ENCODE results near the gene SLC27A5.
A peak's percentile ranks its signal among the peaks of the same experiment; 100 is the strongest.
"Not testable (repeated sequence)": the region's sequence is repeated elsewhere in the genome, so short reads cannot be mapped to it uniquely, and the experiment has no call there.

The SLC27A5 gene

DNA sequence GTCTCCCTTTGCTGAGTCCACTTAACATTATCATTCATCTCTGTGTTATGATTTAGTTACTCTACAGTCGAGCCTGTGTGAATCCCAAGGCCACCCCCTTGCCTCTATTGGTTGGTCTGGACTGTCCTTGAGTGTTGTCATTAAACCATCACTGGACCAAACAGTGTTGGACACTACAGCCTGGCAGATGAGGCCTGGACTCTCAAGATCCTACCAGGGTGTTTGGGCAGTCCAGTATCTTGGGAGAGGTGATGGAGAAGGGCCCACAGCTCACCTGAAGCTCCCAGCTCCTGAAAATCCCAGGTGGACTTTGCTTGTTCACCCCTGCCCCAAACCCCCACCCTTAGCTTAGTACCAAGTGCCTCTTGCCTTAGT, 39.3 kb upstream of the SLC27A5 start:
- no peak for DNase-seq (ENCODE audit: low read depth, low spot score)
- H3K4me3 ChIP-seq (ENCODE audit: low read length): no peak overlapping the region

DNA sequence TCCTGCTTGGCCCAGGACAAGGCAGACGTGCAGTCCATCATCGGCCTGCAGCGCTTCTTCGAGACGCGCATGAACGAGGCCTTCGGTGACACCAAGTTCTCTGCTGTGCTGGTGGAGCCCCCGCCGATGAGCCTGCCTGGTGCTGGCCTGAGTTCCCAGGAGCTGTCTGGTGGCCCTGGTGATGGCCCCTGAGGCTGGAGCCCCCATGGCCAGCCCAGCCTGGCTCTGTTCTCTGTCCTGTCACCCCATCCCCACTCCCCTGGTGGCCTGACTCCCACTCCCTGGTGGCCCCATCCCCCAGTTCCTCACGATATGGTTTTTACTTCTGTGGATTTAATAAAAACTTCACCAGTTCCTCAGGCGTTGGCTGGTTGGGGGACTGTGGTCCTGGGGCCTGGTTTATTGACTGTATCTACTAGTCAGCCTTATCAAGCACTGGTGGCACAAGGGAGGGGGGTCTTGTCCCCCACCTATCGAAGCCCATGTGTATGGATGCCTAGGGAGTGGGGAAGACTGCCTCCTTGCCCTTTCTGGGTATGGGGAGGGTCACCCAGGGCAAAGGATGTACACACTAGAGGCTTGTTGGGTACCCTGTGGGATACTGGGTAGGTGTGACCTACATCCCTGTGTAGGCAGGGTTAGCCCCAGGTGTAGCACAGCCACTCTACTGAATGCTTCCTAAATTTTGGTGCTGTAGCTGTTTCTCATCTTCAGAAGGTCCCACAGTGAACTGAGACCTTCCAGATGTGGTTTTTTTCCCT, 38.8 kb upstream of the SLC27A5 start:
- no peak for DNase-seq (ENCODE audit: low read depth, low spot score)
- no peak overlapping the region for H3K4me3 ChIP-seq (ENCODE audit: low read length)

DNA sequence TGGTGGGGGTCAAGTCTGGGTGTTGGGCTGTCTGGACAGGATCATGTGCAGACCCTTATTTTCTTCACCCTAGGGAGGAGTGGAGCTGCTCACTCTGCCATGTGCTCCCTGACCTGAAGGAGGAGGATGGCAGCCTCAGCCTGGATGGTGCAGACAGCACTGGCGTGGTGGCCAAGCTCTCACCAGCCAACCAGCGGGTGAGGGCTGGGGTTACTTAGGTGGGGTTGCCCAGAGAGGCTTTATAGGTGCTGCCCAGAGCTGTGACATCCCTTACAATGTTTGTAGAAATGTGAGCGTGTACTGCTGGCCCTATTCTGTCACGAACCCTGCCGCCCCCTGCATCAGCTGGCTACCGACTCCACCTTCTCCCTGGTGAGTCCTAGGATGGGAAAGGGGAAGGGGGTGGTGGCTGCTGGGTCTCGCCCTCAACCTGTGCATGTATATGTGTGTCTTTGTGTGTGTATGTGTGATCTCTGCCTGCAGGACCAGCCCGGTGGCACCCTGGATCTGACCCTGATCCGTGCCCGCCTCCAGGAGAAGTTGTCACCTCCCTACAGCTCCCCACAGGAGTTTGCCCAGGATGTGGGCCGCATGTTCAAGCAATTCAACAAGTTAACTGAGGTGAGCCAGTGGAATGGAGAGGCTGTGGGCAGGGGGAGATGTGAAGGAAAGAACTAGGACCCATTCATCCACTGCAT, 38.0 kb upstream of the SLC27A5 start:
- H3K4me3 ChIP-seq (ENCODE audit: low read length): no peak overlapping the region
- no peak for DNase-seq (ENCODE audit: low read depth, low spot score)

DNA sequence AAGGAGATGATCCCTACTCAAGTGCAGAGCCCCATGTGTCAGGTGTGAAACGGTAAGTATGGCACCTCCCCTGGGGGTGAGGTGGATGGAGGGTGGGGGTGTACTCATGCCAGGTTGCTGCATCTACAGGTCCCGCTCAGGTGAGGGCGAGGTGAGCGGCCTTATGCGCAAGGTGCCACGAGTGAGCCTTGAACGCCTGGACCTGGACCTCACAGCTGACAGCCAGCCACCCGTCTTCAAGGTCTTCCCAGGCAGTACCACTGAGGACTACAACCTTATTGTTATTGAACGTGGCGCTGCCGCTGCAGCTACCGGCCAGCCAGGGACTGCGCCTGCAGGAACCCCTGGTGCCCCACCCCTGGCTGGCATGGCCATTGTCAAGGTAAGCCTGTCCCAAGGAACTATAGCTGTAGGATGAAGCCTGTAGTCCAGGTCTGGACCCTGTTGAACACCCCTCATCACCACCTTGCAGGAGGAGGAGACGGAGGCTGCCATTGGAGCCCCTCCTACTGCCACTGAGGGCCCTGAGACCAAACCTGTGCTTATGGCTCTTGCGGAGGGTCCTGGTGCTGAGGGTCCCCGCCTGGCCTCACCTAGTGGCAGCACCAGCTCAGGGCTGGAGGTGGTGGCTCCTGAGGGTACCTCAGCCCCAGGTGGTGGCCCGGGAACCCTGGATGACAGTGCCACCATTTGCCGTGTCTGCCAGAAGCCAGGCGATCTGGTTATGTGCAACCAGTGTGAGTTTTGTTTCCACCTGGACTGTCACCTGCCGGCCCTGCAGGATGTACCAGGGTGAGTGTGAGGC, 37.3 kb upstream of the SLC27A5 start:
- no peak for DNase-seq (ENCODE audit: low read depth, low spot score)
- H3K4me3 ChIP-seq (ENCODE audit: low read length): no peak overlapping the region

DNA sequence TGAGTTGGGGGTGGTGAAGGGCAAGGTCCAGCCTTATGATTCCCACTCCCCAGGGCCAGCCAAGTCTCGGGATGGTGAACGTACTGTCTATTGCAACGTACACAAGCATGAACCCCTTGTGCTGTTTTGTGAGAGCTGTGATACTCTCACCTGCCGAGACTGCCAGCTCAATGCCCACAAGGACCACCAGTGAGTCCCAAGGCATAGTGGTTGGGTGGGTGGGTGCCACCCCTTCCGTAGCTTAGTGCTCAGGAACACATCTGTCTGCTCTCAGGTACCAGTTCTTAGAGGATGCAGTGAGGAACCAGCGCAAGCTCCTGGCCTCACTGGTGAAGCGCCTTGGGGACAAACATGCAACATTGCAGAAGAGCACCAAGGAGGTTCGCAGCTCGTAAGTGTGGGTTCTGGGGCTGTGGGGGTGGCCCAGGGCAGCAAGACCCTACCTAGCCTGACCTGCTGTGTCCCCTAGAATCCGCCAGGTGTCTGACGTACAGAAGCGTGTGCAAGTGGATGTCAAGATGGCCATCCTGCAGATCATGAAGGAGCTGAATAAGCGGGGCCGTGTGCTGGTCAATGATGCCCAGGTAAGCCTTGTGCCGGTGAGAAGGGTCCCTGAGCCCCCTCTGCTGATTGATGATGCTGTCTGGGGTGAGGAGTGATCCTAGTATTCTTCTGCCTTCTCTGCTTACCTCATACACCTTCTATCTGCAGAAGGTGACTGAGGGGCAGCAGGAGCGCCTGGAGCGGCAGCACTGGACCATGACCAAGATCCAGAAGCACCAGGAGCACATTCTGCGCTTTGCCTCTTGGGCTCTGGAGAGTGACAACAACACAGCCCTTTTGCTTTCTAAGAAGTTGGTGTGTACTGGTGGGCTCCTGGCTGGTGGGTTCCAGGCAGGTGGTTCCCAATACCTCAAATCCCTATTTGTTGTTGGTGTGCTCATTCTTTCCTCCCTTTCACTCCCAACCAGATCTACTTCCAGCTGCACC, 35.8 kb upstream of the SLC27A5 start:
- H3K4me3 ChIP-seq (ENCODE audit: low read length): no peak overlapping the region
- DNase-seq (ENCODE audit: low read depth, low spot score): no peak

DNA sequence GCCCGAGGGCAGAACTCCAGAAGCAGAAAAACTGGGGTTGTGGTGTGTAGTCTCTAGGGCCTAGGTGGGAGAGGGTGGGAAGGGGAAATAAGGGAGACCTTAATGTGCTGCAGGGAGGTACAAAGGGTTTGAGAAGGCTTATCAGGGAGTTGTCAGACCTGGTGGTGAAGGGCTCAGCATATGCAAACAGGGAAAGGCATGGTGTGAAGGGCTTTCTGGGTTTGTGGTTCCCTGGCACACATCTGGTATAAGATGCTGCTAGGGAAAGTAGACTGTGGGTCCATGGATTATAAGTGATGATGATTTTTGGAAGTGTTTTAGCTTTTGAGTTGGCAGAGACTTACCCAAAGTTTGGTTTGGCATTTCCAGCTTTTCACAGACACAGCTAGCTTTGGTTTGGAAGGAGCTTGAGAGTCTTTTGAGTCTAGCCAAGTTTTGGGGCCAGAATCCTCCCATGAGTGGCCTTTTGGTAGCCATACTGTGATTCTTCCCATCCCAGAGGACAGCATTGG, 34.3 kb upstream of the SLC27A5 start:
- no peak for DNase-seq (ENCODE audit: low read depth, low spot score)
- peak overlapping the region; percentile 87 for H3K4me3 ChIP-seq (ENCODE audit: low read length)

DNA sequence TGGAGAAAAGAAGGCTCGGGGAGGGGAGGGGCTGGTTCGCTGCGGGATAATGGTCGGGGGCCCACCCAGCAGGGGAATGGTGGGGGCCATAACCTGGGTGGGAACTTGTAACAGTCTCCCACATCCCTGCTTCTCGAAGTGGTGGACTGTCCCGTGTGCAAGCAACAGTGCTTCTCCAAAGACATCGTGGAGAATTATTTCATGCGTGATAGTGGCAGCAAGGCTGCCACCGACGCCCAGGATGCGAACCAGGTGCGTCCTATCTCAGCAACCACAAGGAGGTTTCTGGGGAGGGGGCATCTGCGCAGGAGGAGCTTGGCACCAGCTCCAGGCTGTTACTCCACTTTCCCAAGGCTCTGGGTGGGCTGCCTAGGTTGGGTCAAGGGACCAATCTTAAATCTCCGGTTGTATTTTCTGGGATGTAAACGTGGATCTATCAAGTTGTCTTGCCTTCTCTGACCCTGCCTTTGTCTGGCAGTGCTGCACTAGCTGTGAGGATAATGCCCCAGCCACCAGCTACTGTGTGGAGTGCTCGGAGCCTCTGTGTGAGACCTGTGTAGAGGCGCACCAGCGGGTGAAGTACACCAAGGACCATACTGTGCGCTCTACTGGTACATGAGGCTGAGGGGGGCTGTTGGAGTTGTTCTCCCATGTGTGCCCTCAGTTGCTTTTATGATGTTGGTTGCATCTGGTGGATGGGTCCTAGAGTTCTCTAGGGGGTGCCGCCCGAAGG, 33.7 kb upstream of the SLC27A5 start:
- peak overlapping the region; percentile 87 for H3K4me3 ChIP-seq (ENCODE audit: low read length)
- no peak for DNase-seq (ENCODE audit: low read depth, low spot score)

DNA sequence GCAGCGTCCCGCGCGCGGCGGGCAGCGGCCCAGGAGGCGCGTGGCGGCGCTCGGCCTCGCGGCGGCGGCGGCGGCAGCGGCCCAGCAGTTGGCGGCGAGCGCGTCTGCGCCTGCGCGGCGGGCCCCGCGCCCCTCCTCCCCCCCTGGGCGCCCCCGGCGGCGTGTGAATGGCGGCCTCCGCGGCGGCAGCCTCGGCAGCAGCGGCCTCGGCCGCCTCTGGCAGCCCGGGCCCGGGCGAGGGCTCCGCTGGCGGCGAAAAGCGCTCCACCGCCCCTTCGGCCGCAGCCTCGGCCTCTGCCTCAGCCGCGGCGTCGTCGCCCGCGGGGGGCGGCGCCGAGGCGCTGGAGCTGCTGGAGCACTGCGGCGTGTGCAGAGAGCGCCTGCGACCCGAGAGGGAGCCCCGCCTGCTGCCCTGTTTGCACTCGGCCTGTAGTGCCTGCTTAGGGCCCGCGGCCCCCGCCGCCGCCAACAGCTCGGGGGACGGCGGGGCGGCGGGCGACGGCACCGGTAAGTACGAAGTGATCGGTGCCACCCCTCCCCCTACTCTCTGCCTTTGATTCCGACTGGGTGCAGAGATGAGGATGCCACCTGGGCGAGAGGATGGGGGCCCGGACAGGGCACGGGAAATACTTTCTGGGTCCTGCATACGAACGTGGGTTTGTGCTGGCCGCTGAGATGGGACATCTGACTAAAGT, 32.9 kb upstream of the SLC27A5 start:
- H3K4me3 ChIP-seq (ENCODE audit: low read length): peak overlapping the region; percentile 87
- no peak for DNase-seq (ENCODE audit: low read depth, low spot score)

DNA sequence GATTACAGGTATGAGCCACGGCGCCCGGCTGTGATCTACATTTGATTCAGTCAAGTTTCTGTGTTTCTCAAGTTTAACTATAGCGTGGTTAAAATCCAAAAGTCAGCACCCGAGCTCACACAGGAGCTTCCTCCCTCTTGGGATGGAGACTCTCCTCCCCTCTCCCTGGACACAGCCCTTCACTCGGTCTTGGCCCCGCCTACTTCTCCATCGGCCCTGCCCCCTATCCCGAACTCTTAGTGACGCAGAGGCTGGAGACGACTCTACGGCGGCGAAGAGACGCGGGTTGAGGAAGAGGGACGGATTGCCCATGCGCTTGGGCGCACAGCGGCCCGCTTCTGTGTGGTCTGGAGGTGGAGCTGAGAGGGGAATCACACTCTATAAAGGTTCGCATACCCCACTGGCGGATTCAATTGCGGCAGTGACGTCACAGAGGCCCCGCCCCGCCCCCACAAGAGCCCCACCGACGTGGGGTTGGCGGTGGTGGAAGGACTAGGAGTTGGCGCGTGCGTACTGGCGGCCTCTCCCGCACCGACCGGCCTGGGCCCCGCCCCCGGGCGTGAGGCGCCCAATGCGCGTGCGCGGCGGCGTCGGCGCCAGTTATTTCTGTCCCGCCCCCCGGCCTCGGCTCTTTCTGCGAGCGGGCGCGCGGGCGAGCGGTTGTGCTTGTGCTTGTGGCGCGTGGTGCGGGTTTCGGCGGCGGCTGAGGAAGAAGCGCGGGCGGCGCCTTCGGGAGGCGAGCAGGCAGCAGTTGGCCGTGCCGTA, 32.2 kb upstream of the SLC27A5 start, which contains the start of gene TRIM28:
Gene TRIM28 (plus strand): TSS at position 239 of the 765 bp plus-strand sequence. CDS start 694 bp downstream, outside the sequence.
- H3K4me3 ChIP-seq (ENCODE audit: low read length): peak within 1 kb of the TSS; percentile 87
- peak; percentile 98 for DNase-seq (ENCODE audit: low read depth, low spot score)

DNA sequence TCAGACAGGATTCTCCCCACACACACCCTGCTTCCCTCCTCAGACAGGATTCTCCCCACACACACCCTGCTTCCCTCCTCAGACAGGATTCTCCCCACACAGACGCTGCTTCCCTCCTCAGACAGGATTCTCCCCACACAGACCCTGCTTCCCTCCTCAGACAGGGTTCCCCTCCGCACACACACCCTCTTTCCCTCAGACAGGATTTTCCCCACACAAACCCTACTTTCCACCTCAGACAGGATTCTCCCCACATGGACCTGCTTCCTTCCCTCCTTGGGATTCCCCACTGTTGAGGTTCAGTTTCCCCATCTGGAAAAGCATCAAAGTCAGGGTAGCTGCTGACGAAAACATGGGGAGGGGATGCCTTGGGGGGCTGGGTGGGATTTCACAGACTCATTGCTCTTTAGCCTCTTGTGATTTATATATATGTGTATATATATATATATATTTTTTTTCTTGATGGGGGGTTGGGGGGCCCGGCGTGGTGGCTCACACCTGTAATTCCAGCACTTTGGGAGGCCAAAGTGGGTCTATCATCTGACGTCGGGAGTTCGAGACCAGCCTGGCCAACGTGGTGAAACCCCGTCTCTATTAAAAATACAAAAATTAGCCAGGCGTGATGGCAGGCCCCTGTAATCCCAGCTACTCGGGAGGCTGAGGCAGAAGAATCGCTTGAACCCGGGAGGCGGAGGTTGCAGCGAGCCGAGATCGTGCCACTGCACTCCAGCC, 31.0 kb upstream of the SLC27A5 start:
- H3K4me3 ChIP-seq (ENCODE audit: low read length): not testable (repeated sequence)

DNA sequence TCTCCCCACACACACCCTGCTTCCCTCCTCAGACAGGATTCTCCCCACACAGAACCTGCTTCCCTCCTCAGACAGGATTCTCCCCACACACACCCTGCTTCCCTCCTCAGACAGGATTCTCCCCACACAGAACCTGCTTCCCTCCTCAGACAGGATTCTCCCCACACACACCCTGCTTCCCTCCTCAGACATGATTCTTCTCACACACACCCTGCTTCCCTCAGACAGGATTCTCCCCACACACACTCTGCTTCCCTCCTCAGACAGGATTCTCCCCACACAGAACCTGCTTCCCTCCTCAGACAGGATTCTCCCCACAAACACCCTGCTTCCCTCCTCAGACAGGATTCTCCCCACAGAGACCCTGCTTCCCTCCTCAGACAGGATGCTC, 27.4 kb upstream of the SLC27A5 start:
- not testable (repeated sequence) for H3K4me3 ChIP-seq (ENCODE audit: low read length); DNase-seq (ENCODE audit: low read depth, low spot score)

More for the DNA sequence above, 31.0 kb upstream of the SLC27A5 start:
- not testable (repeated sequence) for DNase-seq (ENCODE audit: low read depth, low spot score)

DNA sequence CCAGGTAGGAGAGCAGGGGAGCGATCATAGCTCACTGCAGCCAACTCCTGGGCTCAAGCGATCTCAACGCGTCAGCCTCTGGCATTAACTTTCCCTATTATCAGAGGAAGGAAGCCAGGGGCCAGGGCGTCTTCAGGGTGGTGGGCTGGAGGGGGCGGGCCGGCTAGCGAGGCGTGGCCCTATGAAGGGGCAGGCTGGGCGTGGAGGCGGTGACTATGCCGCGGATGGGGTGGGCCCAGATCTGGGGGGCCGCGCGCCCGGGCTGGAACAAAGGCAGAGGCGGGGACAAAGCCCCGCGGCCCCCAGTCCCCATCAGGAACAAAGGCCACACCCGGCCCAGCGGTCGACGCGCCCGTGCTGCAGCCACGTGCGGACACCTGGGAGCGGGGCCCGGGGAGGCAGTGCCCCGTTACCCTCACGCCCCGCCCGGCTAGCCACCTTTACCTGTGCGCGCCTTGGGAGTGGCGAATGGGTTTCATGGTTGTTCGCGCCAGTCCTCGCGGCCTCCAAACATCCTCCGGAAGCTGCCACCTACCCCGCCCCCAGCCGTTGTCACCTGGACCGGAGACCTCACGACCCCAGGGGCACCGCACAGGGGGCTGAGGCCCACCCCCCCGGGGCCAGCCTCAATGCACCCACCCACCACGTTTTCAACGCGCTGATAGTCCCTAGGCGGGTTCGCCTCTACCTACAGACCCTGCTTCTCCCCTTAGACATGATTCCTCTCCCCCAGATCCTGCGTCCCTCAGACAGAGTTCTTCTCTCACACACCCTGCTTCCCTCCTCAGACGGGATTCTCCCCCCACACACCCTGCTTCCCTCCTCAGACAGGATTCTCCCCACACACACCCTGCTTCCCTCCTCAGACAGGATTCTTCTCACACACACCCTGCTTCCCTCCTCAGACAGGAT, 26.7 kb upstream of the SLC27A5 start:
- peak overlapping the region; percentile 61 for H3K4me3 ChIP-seq (ENCODE audit: low read length)
- peak; percentile 57 for DNase-seq (ENCODE audit: low read depth, low spot score)

DNA sequence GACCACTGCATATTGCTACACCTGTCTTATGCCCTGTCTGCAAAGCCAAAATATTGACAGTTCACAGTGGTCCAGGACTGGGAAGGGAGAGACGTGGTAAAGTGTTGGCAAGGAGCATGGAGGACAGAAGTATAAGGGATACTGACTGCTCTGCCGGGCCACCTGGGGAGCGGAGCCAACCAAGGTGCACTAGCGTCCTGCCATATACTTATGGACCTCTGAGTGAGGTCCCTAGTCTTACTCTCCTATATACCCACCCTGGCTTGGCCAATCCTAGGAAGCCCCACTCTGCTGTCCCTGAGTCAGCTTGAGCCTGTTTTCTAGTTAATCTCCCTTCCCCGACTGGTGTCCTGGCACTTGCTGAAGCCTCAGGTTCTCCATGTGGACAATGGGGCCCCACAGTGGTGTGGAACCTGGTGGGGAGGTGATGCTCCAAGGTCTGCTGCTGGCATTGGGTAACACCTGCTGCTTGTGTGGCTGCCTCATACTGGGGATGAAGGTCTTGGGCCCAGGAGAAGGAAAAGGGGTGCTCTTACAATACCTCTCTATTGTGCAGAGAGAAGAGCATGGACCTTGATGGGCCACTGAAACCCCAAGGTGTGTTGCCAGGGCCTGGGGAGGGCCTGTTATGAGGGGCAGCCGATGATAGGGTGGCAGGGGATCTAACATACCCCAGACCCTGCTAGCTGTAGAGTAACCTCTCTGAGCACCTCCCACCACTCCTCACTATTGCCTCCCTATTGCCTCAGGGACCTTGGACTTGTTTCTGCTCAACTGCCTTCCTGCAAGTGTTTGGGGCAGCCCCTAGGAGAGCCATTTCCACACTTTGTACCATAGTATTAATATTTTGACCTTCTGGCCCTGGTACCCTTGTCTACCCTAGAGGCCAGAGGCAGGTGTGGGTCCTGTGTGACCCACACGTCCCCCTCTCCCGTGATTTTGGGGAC, 25.3 kb upstream of the SLC27A5 start:
- no peak for DNase-seq (ENCODE audit: low read depth, low spot score)
- H3K4me3 ChIP-seq (ENCODE audit: low read length): no peak overlapping the region

DNA sequence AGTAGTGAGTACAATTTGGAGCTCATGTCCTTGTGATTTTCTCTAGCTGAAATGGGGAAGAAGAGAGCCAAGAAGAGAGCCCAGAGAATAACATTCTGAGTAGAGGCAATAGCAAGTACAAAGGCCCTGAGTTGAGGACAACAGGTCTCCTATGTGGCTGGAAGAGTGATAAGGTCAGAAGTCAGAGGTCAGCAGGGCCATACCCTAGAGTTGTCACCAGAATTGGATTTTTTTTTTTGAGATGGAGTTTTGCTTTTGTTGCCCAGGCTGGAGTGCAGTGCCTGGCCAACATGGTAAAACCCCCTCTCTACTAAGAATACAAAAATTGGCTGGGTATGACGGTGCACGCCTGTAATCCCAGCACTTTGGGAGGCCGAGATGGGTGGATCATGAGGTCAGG, 24.1 kb upstream of the SLC27A5 start:
- DNase-seq (ENCODE audit: low read depth, low spot score): no peak
- H3K4me3 ChIP-seq (ENCODE audit: low read length): no peak overlapping the region
